ENCODE results near the gene LPGAT1.
"Not testable (repeated sequence)": the region's sequence is repeated elsewhere in the genome, so short reads cannot be mapped to it uniquely, and the experiment has no call there.

Gene LPGAT1

GRCh38 chr1:211699059-211699458, 131.5 kb downstream of the LPGAT1 start:
- DNase-seq, result no peak

GRCh38 chr1:211698161-211699026, 132.2 kb downstream of the LPGAT1 start:
- DNase-seq, result no peak

DNA sequence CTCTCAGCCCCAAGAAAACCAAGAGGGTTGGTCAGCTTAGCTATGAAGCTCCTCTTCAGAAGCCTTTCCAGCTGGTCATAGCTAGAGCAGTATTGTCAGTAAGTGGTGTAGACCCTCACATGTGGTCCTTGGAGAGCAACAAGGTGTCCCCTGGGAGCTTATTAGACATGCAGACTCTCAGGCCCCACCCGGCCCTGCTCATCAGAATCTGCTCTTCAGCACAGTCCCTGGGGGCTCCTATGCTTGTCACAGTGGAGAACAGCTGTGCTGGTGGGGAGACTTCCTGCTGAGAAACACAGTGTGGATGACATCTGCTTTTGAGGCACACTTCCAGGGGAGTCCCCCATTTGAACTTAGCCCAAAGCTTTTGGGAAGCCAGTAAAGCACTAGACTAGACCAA, 133.2 kb downstream of the LPGAT1 start:
- no peak for DNase-seq

DNA sequence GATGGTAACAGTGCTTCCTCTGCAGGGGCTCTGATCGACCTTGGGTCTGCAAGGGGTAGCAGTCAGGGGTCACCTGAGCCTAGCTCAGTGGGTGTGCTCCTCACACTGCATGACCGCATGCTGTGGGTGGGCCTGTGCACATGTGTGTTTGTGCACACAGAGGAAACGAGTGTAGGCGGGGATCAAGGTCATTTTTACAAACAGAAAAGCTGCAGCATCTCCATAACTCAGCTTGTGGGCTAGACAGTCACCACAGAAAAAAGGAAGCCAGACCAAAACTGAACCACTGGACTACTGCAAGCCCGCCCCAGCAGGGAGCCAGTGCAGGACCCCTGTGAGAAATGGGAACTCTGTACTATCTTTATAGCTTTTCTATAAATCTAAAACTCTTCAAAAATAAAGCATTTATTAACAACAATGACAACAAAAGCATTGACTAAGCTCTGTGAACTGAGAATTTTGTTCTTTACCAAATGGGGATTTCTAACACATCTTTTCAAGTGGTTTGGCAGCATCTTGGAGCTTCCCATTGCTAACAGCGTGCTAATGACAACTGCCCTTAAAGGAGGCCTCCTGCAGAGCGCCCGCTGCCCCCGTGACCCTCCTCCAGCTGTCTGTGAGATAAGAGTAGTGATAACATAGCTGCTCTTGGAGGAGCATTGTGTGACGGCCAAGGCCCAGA, 135.3 kb downstream of the LPGAT1 start:
- peak; percentile 18 for DNase-seq

- not testable (repeated sequence) for DNase-seq
Measured at GRCh38 chr1:211693911-211694310, 136.7 kb downstream of the LPGAT1 start.
